ENCODE data around the gene KCNK1. TPM values are rescaled to one million over a fixed set of nuclear protein-coding genes. Genes with fewer than 3 reads are reported as not detected.

KCNK1 gene
- total and polyA plus RNA-seq, 2 of the 8 experiments (the other 6 are each of a cell fraction or from before 2014, with no cell fraction given): 11.9 to 16.5 TPM

- Histone ChIP-seq H3K4me1 (replicated peaks in 1 of 4; ENCODE audit: control insufficient read depth in 3 of 4, insufficient read depth in 4 of 4, low read length in 3 of 4) (no peaks in the 10 kb centered on the region), H3K27me3 (replicated peaks in 1 of 4; ENCODE audit: control insufficient read depth in 3 of 4, extremely low read depth in 1 of 4, insufficient read depth in 3 of 4, low read length in 3 of 4) (no peaks in the 10 kb centered on the region), H2AK5ac (ENCODE audit: low read depth, low read length) (no peak overlapping the region), H2AFZ (ENCODE audit: low read length) (no peak overlapping the region), H3K56ac (replicated peaks; ENCODE audit: insufficient read length, low read depth, low read length) (no peak overlapping the region), H3K23ac (ENCODE audit: insufficient read length) (no peak overlapping the region), H3K27ac (ENCODE audit: low read depth, low read length) (no peak overlapping the region), H3K79me1 (ENCODE audit: low read depth, low read length) (peaks cover 2% of the 10 kb centered on the region; the same call in 1 of the 2 replicates), H3K79me2 (ENCODE audit: control insufficient read depth in 1 of 2, insufficient read depth in 2 of 2, low read length in 2 of 2) (peaks cover 0 to 9% of the 10 kb centered on the region in 2 experiments; a peak in 2 of 4 replicates), H3K9me3 (ENCODE audit: insufficient read depth in 2 of 2, low read depth in 1 of 2, low read length in 1 of 2) (no peaks in the 10 kb centered on the region), H4K91ac (replicated peaks; ENCODE audit: insufficient read length, low read length) (no peak overlapping the region), H4K20me1 (replicated peaks in 1 of 2; ENCODE audit: control insufficient read depth in 1 of 2, insufficient read depth in 2 of 2, low read length in 2 of 2) (no peaks in the 10 kb centered on the region), H4K8ac (ENCODE audit: extremely low read depth, insufficient read depth, low read length) (no peak overlapping the region), H2BK15ac (ENCODE audit: low read length) (no peak overlapping the region), H4K5ac (ENCODE audit: insufficient read length, low read depth, low read length) (no peak overlapping the region), H3K4ac (replicated peaks; ENCODE audit: insufficient read length, low read depth, low read length) (no peak overlapping the region), H2BK5ac (ENCODE audit: low read depth, low read length) (no peak overlapping the region), H2BK12ac (ENCODE audit: low read depth, low read length) (no peak overlapping the region), H3K9ac (replicated peaks in 1 of 4; ENCODE audit: extremely low read depth in 1 of 4, low read depth in 3 of 4, low read length in 3 of 4) (no peak overlapping the region), H3K4me2 (ENCODE audit: insufficient read depth in 1 of 2, low read depth in 2 of 2, low read length in 2 of 2) (no peak overlapping the region), H3K23me2 (ENCODE audit: low read depth, low read length) (no peaks in the 10 kb centered on the region), H3K36me3 (ENCODE audit: control insufficient read depth in 2 of 4, insufficient read depth in 4 of 4, low read length in 3 of 4) (no peaks in the 10 kb centered on the region; a peak in 1 of 8 replicates), H3K4me3 (ENCODE audit: extremely low read depth in 1 of 4, insufficient read depth in 2 of 4, low read depth in 3 of 4, low read length in 4 of 4) (no peak overlapping the region), H2BK20ac (ENCODE audit: low read length) (no peak overlapping the region), H3K18ac (ENCODE audit: extremely low read depth, low read length) (no peak overlapping the region), H3K14ac (ENCODE audit: insufficient read length) (no peak overlapping the region), H2BK120ac (replicated peaks; ENCODE audit: low read depth, low read length) (no peak overlapping the region)
- DNase-seq (ENCODE audit: low read depth in 1 of 2, low spot score in 2 of 2): no peak
- POLR2A ChIA-PET (ENCODE audit: partially characterized antibody): no interaction called here
- FAIRE-seq: no peak
- CTCF ChIA-PET (ENCODE audit: partially characterized antibody): interaction anchor here (1.0 kb wide), 1 partner anchor 188 kb away, joined by 3 read pairs; no protein-coding TSS in a partner anchor
- WGBS, 2 experiments (ENCODE audit: extremely low coverage in 1 of 2, insufficient coverage in 1 of 2, insufficient read length in 1 of 2, insufficient replicate concordance in 2 of 2, low coverage in 1 of 2, low lambda C conversion rate in 2 of 2, missing lambda C conversion rate in 1 of 2): 89% methylated on average over 4 of the region's 4 CpGs; no CpG with 5 or more reads in 1 of the 2 experiments
- TF ChIP-seq ZNF274 (IDR thresholded peaks at IDR 0.05; ENCODE audit: borderline replicate concordance, extremely low read depth, low read length) (no peak), SP2 (IDR thresholded peaks at IDR 0.05; ENCODE audit: low read length) (no peak), JUN (IDR thresholded peaks at IDR 0.05; ENCODE audit: low read depth, low read length) (no peak), SUZ12 (IDR thresholded peaks at IDR 0.05; ENCODE audit: low read length) (no peak), YY1 (IDR thresholded peaks at IDR 0.05; ENCODE audit: low read depth, low read length) (no peak)
Measured at GRCh38 chr1:233627823-233628222, 13.9 kb downstream of the KCNK1 start.

Data from H1 (cell line).